HG03066 (cell line): ENCODE results near the gene BCL2L13.
"Not testable (repeated sequence)": the region's sequence is repeated elsewhere in the genome, so short reads cannot be mapped to it uniquely, and the experiment has no call there.

ENCODE experiments used
- ATAC-seq: cut with Tn5 transposase; IDR thresholded peaks from one replicate; pipeline ENCODE4 v1.9.1; 2021; ENCODE audit warnings: low read depth; ENCODE audit not compliant: unreplicated experiment

The BCL2L13 gene

GRCh38 chr22:17634696-17635095 is 3.9 kb upstream of the BCL2L13 start:
- no peak for ATAC-seq

GRCh38 chr22:17636850-17637249 is 1.7 kb upstream of the BCL2L13 start:
- ATAC-seq: not testable (repeated sequence)

GRCh38 chr22:17637490-17638181 is 921 bp upstream of the BCL2L13 start:
- ATAC-seq: no peak

- ATAC-seq: peak; percentile 14
These were observed 450 bp upstream of the BCL2L13 start for GRCh38 chr22:17638182-17638431.

GRCh38 chr22:17639247-17639741 is 737 bp downstream of the BCL2L13 start:
- no peak for ATAC-seq

- ATAC-seq: no peak
These were observed 2.7 kb downstream of the BCL2L13 start for GRCh38 chr22:17641269-17641668.

GRCh38 chr22:17642357-17642756 is 3.8 kb downstream of the BCL2L13 start:
- ATAC-seq: not testable (repeated sequence)

- ATAC-seq: no peak
These were observed 8.9 kb downstream of the BCL2L13 start for GRCh38 chr22:17647452-17647851.

GRCh38 chr22:17647991-17648390 is 9.4 kb downstream of the BCL2L13 start:
- ATAC-seq: no peak

GRCh38 chr22:17648569-17648968 is 10.0 kb downstream of the BCL2L13 start:
- no peak for ATAC-seq

- ATAC-seq: no peak
These were observed 16.7 kb downstream of the BCL2L13 start for GRCh38 chr22:17655289-17655688.

- ATAC-seq: no peak
These were observed 18.4 kb downstream of the BCL2L13 start for GRCh38 chr22:17656870-17657395.

- no peak for ATAC-seq
These were observed 26.0 kb downstream of the BCL2L13 start for GRCh38 chr22:17664414-17665055.

GRCh38 chr22:17665248-17665647 is 26.7 kb downstream of the BCL2L13 start:
- no peak for ATAC-seq

GRCh38 chr22:17665854-17666253 is 27.3 kb downstream of the BCL2L13 start:
- ATAC-seq: no peak

- not testable (repeated sequence) for ATAC-seq
These were observed 33.0 kb downstream of the BCL2L13 start for GRCh38 chr22:17671521-17672092.

GRCh38 chr22:17672417-17672991 is 33.9 kb downstream of the BCL2L13 start:
- no peak for ATAC-seq

- no peak for ATAC-seq
These were observed 35.6 kb downstream of the BCL2L13 start for GRCh38 chr22:17674152-17674551.

- ATAC-seq: no peak
These were observed 37.0 kb downstream of the BCL2L13 start for GRCh38 chr22:17675584-17675983.

- no peak for ATAC-seq
These were observed 40.3 kb downstream of the BCL2L13 start for GRCh38 chr22:17678817-17679385.

- ATAC-seq: no peak
These were observed 45.7 kb downstream of the BCL2L13 start for GRCh38 chr22:17684245-17684644.
